Measurements from ENCODE around the gene CAMSAP1.

DNA sequence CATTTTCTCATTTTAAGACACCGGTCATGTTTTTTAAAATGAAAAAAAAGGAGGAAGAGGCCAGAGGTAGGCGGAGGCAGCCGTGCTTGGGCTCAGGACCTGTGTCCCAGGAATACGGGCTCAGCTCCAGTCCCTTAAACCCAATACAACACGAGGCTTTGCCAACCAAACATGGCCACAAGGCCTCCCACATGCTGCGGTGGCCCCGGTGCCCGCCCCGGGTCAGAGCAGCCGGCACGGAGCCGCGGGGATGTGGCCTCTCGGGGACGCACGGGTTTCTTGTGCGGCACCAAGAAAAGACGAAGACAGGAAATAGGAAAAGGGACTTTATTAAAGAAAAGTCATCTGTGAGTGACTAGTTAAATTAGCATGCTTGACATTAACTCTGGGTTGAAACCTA, 25.3 kb upstream of the CAMSAP1 start:
- TF ChIP-seq POLR2A (IDR thresholded peaks at IDR 0.05) = no peak
- TF ChIP-seq, protein P1, sequence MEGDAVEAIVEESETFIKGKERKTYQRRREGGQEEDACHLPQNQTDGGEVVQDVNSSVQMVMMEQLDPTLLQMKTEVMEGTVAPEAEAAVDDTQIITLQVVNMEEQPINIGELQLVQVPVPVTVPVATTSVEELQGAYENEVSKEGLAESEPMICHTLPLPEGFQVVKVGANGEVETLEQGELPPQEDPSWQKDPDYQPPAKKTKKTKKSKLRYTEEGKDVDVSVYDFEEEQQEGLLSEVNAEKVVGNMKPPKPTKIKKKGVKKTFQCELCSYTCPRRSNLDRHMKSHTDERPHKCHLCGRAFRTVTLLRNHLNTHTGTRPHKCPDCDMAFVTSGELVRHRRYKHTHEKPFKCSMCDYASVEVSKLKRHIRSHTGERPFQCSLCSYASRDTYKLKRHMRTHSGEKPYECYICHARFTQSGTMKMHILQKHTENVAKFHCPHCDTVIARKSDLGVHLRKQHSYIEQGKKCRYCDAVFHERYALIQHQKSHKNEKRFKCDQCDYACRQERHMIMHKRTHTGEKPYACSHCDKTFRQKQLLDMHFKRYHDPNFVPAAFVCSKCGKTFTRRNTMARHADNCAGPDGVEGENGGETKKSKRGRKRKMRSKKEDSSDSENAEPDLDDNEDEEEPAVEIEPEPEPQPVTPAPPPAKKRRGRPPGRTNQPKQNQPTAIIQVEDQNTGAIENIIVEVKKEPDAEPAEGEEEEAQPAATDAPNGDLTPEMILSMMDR (IDR thresholded peaks at IDR 0.05) = no peak
